HepG2 (cell line): Measurements from ENCODE around the gene DCUN1D3. TPM values are rescaled to one million over a fixed set of nuclear protein-coding genes. Genes with fewer than 3 reads are reported as not detected.

Experiments
- ATAC-seq: fragments of 200-7000 bp; cut with Tn5 transposase; 3 replicates; pipeline ENCODE4 v1.9.1; 2020; ENCODE audit warnings: mild to moderate bottlenecking, moderate library complexity
- BruUV-seq: library from RNA; stranded (reverse); fragments of 400-500 nt; replicated peaks from 2 replicates; lab custom pipeline; 2021; lab: Mats Ljungman, UMichigan
- CTCF ChIA-PET: fragments of 300-600 bp; formaldehyde crosslinking; extraction: SDS; loops from one replicate; lab custom pipeline; 2021; ENCODE audit warnings: low total read pairs, inconsistent platforms, low intra/inter-chr PET ratio; lab: Yijun Ruan, JAX
- POLR2A ChIA-PET: fragments of 350-600 bp; sonication (Branson Sonifier 250); formaldehyde crosslinking; loops from one replicate; lab custom pipeline; 2020; ENCODE audit warnings: antibody characterized with exemption, inconsistent platforms; lab: Yijun Ruan, JAX
- DNase-seq: peaks from one replicate; pipeline ENCODE4 v3.0.0-alpha.2; 2015; ENCODE audit warnings: low spot score
- FAIRE-seq: peaks from 3 replicates; lab custom pipeline; 2011; peaks lifted over from hg19 to GRCh38; lab: Jason Lieb, UNC
- H2AFZ ChIP-seq: one replicate; pipeline ENCODE4 v1.6.1; 2011; ENCODE audit warnings: low read length, inconsistent platforms
- H3K27ac ChIP-seq: fragments of 300-600 bp; 3 replicates; pipeline ENCODE4 v1.8.0; 2011; ENCODE audit warnings: mixed run types, mild to moderate bottlenecking, mixed read lengths, low read length, inconsistent platforms; ENCODE audit not compliant: insufficient read depth; ENCODE audit errors: extremely low read length
- H3K27me3 ChIP-seq, 2 experiments: fragments of 200-600 bp in 1 of 2; 2 replicates in 1 of 2; 3 replicates in 1 of 2; pipeline versions ENCODE4 v1.6.0 to v1.8.0; 2011; ENCODE audit warnings: low read length in 2 of 2, mild to moderate bottlenecking in 2 of 2, moderate library complexity in 2 of 2, inconsistent platforms in 1 of 2; ENCODE audit not compliant: insufficient read depth in 2 of 2, control insufficient read depth in 1 of 2
- H3K36me3 ChIP-seq, 2 experiments: fragments of 200-600 bp in 1 of 2; replicated peaks in 1 of 2; 2 replicates in 1 of 2; 3 replicates in 1 of 2; pipeline versions ENCODE4 v1.5.1 to v1.8.0; 2011; ENCODE audit warnings: low read length in 2 of 2, inconsistent platforms in 1 of 2; ENCODE audit not compliant: insufficient read depth in 2 of 2, control insufficient read depth in 1 of 2
- H3K4me1 ChIP-seq: 2 replicates; pipeline ENCODE4 v1.5.1; 2012; ENCODE audit warnings: low read length, inconsistent platforms; ENCODE audit not compliant: insufficient read depth
- H3K4me2 ChIP-seq: 2 replicates; pipeline ENCODE4 v1.6.0; 2011; ENCODE audit warnings: low read depth, low read length, inconsistent platforms
- H3K4me3 ChIP-seq, 3 experiments: fragments of 200-600 bp in 1 of 3; sonication (generic), shearing (Covaris generic) in 1 of 3; replicated peaks in 1 of 3; 2 replicates each; pipeline ENCODE4 v1.5.1; 2011 to 2016; ENCODE audit warnings: low read length in 3 of 3, inconsistent platforms in 2 of 3, low read depth in 2 of 3, mild to moderate bottlenecking in 2 of 3, control low read depth in 1 of 3, mixed read lengths in 1 of 3; ENCODE audit not compliant: insufficient read depth in 1 of 3
- H3K79me2 ChIP-seq: one replicate; pipeline ENCODE4 v1.6.1; 2011; ENCODE audit warnings: low read length, inconsistent platforms; ENCODE audit not compliant: insufficient read depth
- H3K9ac ChIP-seq: 2 replicates; pipeline ENCODE4 v1.6.0; 2011; ENCODE audit warnings: mild to moderate bottlenecking, low read depth, low read length, inconsistent platforms; ENCODE audit not compliant: insufficient read depth
- H3K9me3 ChIP-seq: 2 replicates; pipeline ENCODE4 v1.5.1; 2012; ENCODE audit warnings: mild to moderate bottlenecking, low read length
- H4K20me1 ChIP-seq: 2 replicates; pipeline ENCODE4 v1.6.0; 2011; ENCODE audit warnings: inconsistent platforms, mild to moderate bottlenecking, low read length, moderate library complexity; ENCODE audit not compliant: insufficient read depth
- IKZF1 ChIP-seq: fragments of 450-650 bp; IDR thresholded peaks from 2 replicates; pipeline ENCODE4 v1.7.1; 2016
- NBN ChIP-seq: fragments of 450-650 bp; conservative IDR thresholded peaks from 2 replicates; pipeline ENCODE4 v1.6.1; 2017
- PCBP1 ChIP-seq: fragments of 200-400 bp; formaldehyde crosslinking; IDR thresholded peaks from 2 replicates; pipeline ENCODE4 v1.6.1; 2017; ENCODE audit warnings: mild to moderate bottlenecking, low read depth, low read length, borderline replicate concordance
- PHF21A ChIP-seq: sonication (generic); formaldehyde crosslinking; IDR thresholded peaks from 2 replicates; pipeline ENCODE4 v1.5.0; 2020; ENCODE audit warnings: mild to moderate bottlenecking, missing genetic modification reagents
- PITX1 ChIP-seq: sonication (generic); formaldehyde crosslinking; IDR thresholded peaks from 2 replicates; pipeline ENCODE4 v1.5.1; 2020; ENCODE audit warnings: mild to moderate bottlenecking, missing genetic modification reagents
- RAD21 ChIP-seq: fragments of 450-650 bp; formaldehyde crosslinking; IDR thresholded peaks from 2 replicates; pipeline ENCODE4 v1.5.0; 2020; ENCODE audit warnings: mild to moderate bottlenecking
- SAFB2 ChIP-seq: sonication (generic); formaldehyde crosslinking; IDR thresholded peaks from 2 replicates; pipeline ENCODE4 v1.5.1; 2020; ENCODE audit warnings: missing genetic modification reagents, low read depth, mild to moderate bottlenecking, borderline replicate concordance
- SP1 ChIP-seq, 2 experiments: fragments of 450-650 bp in 1 of 2; sonication (generic) in 1 of 2; formaldehyde crosslinking in 1 of 2; IDR thresholded peaks; 2 replicates each; pipeline versions ENCODE4 v1.4.0 to v1.6.1; 2016 to 2020; ENCODE audit warnings: missing genetic modification reagents in 1 of 2
- TBL1XR1 ChIP-seq: fragments of 150-350 bp; IDR thresholded peaks from 2 replicates; pipeline ENCODE4 v1.6.1; 2014; ENCODE audit warnings: borderline replicate concordance, low read length; ENCODE audit not compliant: partially characterized antibody
- TEAD2 ChIP-seq: sonication (generic); formaldehyde crosslinking; IDR thresholded peaks from 2 replicates; pipeline ENCODE4 v1.9.0; 2021; ENCODE audit warnings: missing genetic modification reagents
- ZMYM4 ChIP-seq: sonication (generic); formaldehyde crosslinking; IDR thresholded peaks from 2 replicates; pipeline ENCODE4 v1.8.1; 2023; ENCODE audit warnings: mild to moderate bottlenecking, missing genetic modification reagents
- ZNF136 ChIP-seq: sonication (generic); formaldehyde crosslinking; IDR thresholded peaks from 2 replicates; pipeline ENCODE4 v1.8.1; 2022; ENCODE audit warnings: low read depth, mild to moderate bottlenecking, moderate library complexity, missing genetic modification reagents
- ZNF138 ChIP-seq: sonication (generic); formaldehyde crosslinking; IDR thresholded peaks from 2 replicates; pipeline ENCODE4 v1.5.0; 2020; ENCODE audit warnings: mild to moderate bottlenecking, low read depth, missing genetic modification reagents
- WGBS: methylation state at CpG from one replicate; pipeline ENCODE4 v1.1.6; 2017; ENCODE audit warnings: low lambda C conversion rate; 5-methylcytosine and 5-hydroxymethylcytosine counted together
- in situ Hi-C: cut with HindIII; loops from 2 replicates; pipeline ENCODE4 v1.10.0; 2017; ENCODE audit warnings: low pct_unique_long_range_greater_than_20kb; ENCODE audit not compliant: extremely low pct_ligation_motif_present
- intact Hi-C: fragments of 100-400 bp; cut with micrococcal nuclease; formaldehyde crosslinking; loops from one replicate; pipeline ENCODE4 v1.10.0; 2022; ENCODE audit not compliant: unreplicated experiment
- polyA plus RNA-seq, 8 experiments: library from polyadenylated mRNA; depleted of rRNA in 3 of 8; stranded (reverse) in 7 of 8; unstranded in 1 of 8; fragments of >200 nt; fragmentation: Illumina TruSeq in 4 of 8; extraction: Trizol in 4 of 8; gene quantifications; 2 replicates each; pipeline versions ENCODE4 v1.2.1 to v1.2.3, GENCODE V29; 2011 to 2016; ENCODE audit warnings: low read depth in 4 of 8, missing spikeins in 1 of 8, mixed read lengths in 1 of 8; ENCODE audit not compliant: insufficient read depth in 1 of 8
- total RNA-seq, 5 experiments: library from RNA; depleted of rRNA; stranded (reverse); fragments of >200 nt; fragmentation: Illumina TruSeq; extraction: Trizol; gene quantifications; 2 replicates each; pipeline ENCODE4 v1.2.3, GENCODE V29; 2016; ENCODE audit warnings: low read depth in 1 of 5
- TF ChIP-seq, protein P1 (sequence below): sonication (generic); formaldehyde crosslinking; conservative IDR thresholded peaks from 2 replicates; pipeline ENCODE4 v1.8.1; 2023; ENCODE audit warnings: missing genetic modification reagents
- TF ChIP-seq, protein P2 (sequence below): sonication (generic); formaldehyde crosslinking; IDR thresholded peaks from 2 replicates; pipeline ENCODE4 v1.5.0; 2020; ENCODE audit warnings: mild to moderate bottlenecking, missing genetic modification reagents
- TF ChIP-seq, protein P3 (sequence below): fragments of 450-650 bp; IDR thresholded peaks from 2 replicates; pipeline ENCODE4 v1.6.1; 2017
- TF ChIP-seq, protein P4 (sequence below): conservative IDR thresholded peaks from 2 replicates; pipeline ENCODE4 v1.6.1; 2018; ENCODE audit warnings: missing genetic modification reagents

Gene DCUN1D3
- total and polyA plus RNA-seq, 2 of the 13 experiments (the other 11 are each of a cell fraction or from before 2014, with no cell fraction given): 5.0 to 19.3 TPM

DNA sequence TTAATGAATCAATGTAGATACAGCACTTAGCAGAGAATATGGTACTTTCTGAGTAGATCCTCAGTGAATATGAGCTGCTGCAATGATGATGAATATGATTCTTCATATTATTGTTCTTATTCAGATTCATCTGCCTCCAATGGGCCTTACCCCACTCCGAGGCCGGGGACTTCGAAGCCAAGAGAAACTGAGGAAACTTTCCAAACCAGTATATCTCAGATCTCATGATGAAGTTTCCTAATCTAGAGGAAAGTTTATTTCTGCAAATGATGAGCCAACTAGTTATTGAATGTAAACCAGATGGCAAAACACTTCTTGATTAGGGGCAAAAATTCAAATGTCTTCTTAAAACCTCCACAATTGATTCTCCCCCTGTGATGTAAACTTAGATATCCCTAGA lies 23.7 kb upstream of the DCUN1D3 start (continued):
- TF ChIP-seq, protein P1, sequence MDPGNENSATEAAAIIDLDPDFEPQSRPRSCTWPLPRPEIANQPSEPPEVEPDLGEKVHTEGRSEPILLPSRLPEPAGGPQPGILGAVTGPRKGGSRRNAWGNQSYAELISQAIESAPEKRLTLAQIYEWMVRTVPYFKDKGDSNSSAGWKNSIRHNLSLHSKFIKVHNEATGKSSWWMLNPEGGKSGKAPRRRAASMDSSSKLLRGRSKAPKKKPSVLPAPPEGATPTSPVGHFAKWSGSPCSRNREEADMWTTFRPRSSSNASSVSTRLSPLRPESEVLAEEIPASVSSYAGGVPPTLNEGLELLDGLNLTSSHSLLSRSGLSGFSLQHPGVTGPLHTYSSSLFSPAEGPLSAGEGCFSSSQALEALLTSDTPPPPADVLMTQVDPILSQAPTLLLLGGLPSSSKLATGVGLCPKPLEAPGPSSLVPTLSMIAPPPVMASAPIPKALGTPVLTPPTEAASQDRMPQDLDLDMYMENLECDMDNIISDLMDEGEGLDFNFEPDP (CRISPR knock-in tag): no peak
- TF ChIP-seq, protein P2, sequence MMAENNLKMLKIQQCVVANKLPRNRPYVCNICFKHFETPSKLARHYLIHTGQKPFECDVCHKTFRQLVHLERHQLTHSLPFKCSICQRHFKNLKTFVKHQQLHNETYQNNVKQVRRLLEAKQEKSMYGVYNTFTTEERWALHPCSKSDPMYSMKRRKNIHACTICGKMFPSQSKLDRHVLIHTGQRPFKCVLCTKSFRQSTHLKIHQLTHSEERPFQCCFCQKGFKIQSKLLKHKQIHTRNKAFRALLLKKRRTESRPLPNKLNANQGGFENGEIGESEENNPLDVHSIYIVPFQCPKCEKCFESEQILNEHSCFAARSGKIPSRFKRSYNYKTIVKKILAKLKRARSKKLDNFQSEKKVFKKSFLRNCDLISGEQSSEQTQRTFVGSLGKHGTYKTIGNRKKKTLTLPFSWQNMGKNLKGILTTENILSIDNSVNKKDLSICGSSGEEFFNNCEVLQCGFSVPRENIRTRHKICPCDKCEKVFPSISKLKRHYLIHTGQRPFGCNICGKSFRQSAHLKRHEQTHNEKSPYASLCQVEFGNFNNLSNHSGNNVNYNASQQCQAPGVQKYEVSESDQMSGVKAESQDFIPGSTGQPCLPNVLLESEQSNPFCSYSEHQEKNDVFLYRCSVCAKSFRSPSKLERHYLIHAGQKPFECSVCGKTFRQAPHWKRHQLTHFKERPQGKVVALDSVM (CRISPR knock-in tag): no peak
- TF ChIP-seq IKZF1 (no peak), PHF21A (CRISPR knock-in tag) (no peak), PCBP1 (no peak), RAD21 (no peak), PITX1 (CRISPR knock-in tag) (no peak)

DNA sequence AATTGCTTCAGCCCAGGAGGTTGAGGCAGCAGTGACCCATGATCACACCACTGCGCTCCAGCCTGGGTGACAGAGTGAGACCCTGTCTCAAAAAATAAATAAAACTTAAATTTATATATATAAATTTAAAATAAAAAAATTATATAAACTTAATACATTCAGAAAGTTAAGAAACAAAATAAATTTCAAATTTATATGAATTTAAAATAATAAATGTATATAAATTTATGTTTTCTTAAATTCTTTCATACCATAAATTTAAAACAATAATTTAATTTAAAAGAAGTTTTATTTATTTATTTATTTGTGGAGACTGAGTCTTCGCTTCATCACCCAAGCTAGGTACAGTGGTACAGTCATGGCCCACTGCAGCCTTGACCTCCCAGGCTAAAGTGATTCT lies 20.6 kb upstream of the DCUN1D3 start:
- POLR2A ChIA-PET: interaction anchor here (1.2 kb wide), 1 partner anchor 20 kb away, joined by 4 read pairs; the partner anchor contains the start of genes DCUN1D3 and LYRM1
- CTCF ChIA-PET: no interaction called here

More for the DNA sequence above, 20.6 kb upstream of the DCUN1D3 start:
- H3K36me3 ChIP-seq: peaks cover 16 to 32% of the 10 kb centered on the region in 2 experiments
- DNase-seq: no peak
- H3K9ac ChIP-seq: no peak overlapping the region
- ATAC-seq: no peak
- H3K9me3 ChIP-seq: no peaks in the 10 kb centered on the region
- H3K27me3 ChIP-seq: no peaks in the 10 kb centered on the region
- H4K20me1 ChIP-seq: no peaks in the 10 kb centered on the region
- H3K4me3 ChIP-seq: no peak overlapping the region
- TF ChIP-seq TEAD2: no peak
- no peak for TF ChIP-seq ZNF138 (CRISPR knock-in tag)
- no peak for TF ChIP-seq ZMYM4 (CRISPR knock-in tag)
- TF ChIP-seq SP1 (IDR thresholded peaks at IDR 0.05): no peak
- TF ChIP-seq SP1 (CRISPR knock-in tag; IDR thresholded peaks at IDR 0.05): no peak
- TF ChIP-seq, protein P3, sequence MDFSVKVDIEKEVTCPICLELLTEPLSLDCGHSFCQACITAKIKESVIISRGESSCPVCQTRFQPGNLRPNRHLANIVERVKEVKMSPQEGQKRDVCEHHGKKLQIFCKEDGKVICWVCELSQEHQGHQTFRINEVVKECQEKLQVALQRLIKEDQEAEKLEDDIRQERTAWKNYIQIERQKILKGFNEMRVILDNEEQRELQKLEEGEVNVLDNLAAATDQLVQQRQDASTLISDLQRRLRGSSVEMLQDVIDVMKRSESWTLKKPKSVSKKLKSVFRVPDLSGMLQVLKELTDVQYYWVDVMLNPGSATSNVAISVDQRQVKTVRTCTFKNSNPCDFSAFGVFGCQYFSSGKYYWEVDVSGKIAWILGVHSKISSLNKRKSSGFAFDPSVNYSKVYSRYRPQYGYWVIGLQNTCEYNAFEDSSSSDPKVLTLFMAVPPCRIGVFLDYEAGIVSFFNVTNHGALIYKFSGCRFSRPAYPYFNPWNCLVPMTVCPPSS: no peak
- TF ChIP-seq, protein P4, sequence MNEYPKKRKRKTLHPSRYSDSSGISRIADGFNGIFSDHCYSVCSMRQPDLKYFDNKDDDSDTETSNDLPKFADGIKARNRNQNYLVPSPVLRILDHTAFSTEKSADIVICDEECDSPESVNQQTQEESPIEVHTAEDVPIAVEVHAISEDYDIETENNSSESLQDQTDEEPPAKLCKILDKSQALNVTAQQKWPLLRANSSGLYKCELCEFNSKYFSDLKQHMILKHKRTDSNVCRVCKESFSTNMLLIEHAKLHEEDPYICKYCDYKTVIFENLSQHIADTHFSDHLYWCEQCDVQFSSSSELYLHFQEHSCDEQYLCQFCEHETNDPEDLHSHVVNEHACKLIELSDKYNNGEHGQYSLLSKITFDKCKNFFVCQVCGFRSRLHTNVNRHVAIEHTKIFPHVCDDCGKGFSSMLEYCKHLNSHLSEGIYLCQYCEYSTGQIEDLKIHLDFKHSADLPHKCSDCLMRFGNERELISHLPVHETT (CRISPR knock-in tag): no peak
- TF ChIP-seq NBN: no peak
- no peak for TF ChIP-seq ZNF136 (CRISPR knock-in tag)
- TF ChIP-seq TBL1XR1: no peak
- no peak for TF ChIP-seq SAFB2
- no peak for FAIRE-seq
- intact Hi-C loops (no loop called here), in situ Hi-C loops (no loop called here)
- H2AFZ ChIP-seq: no peak overlapping the region
- H3K4me1 ChIP-seq: peaks cover 23% of the 10 kb centered on the region
- H3K79me2 ChIP-seq: no peaks in the 10 kb centered on the region
- H3K4me2 ChIP-seq: no peak overlapping the region
- WGBS: 98% methylated on average over 2 of the region's 2 CpGs
- no peak overlapping the region for H3K27ac ChIP-seq
- BruUV-seq: no TSS peak
